ENCODE measurements around the gene PPARG. TPM values are rescaled to one million over a fixed set of nuclear protein-coding genes. Genes with fewer than 3 reads are reported as not detected.

PPARG gene
- total and polyA plus RNA-seq, 2 experiments from 2014 or later: 0.49 to 0.76 TPM

- peaks cover 9% of the 10 kb centered on the region; the same call in 1 of the 2 replicates for H3K4me1 ChIP-seq (ENCODE audit: insufficient read depth)
- no peaks in the 10 kb centered on the region for H3K36me3 ChIP-seq (ENCODE audit: low read depth)
- no peaks in the 10 kb centered on the region for H3K9me3 ChIP-seq (ENCODE audit: low read depth)
- peaks cover 4% of the 10 kb centered on the region for H3F3A ChIP-seq (ENCODE audit: insufficient read depth)
- no peak overlapping the region for H3K4me2 ChIP-seq (ENCODE audit: unreplicated experiment)
- no peaks in the 10 kb centered on the region for H3K79me2 ChIP-seq (ENCODE audit: insufficient read depth)
- DNase-seq: no peak
- no peak overlapping the region for H3K4me3 ChIP-seq
- no peaks in the 10 kb centered on the region for H4K20me1 ChIP-seq (ENCODE audit: insufficient read depth)
- in situ Hi-C loops (cut with MboI): no loop called here
- H3K27me3 ChIP-seq (replicated peaks; ENCODE audit: insufficient read depth): peaks cover 4% of the 10 kb centered on the region
- H2AFZ ChIP-seq: no peak overlapping the region
- 70 to 71% methylated on average over 8 of the region's 8 CpGs for WGBS, 2 experiments (ENCODE audit: low coverage in 1 of 2, low lambda C conversion rate in 2 of 2, missing lambda C conversion rate in 2 of 2)
- no peaks in the 10 kb centered on the region for H3K9me2 ChIP-seq (ENCODE audit: insufficient read depth)
- TF ChIP-seq EZH2phosphoT487 (IDR thresholded peaks at IDR 0.05; ENCODE audit: insufficient read depth, low read depth): no peak
- TF ChIP-seq EZH2 (IDR thresholded peaks at IDR 0.05; ENCODE audit: insufficient read depth, poor library complexity, severe bottlenecking): no peak
- no peak overlapping the region for H3K27ac ChIP-seq
- H3K9ac ChIP-seq: no peak overlapping the region
Measured at GRCh38 chr3:12449889-12450682, 161.2 kb downstream of the PPARG start.

GRCh38 chr3:12451481-12451880 lies 162.6 kb downstream of the PPARG start:
- DNase-seq: no peak
- TF ChIP-seq EZH2phosphoT487 (IDR thresholded peaks at IDR 0.05; ENCODE audit: insufficient read depth, low read depth): no peak
- TF ChIP-seq EZH2 (IDR thresholded peaks at IDR 0.05; ENCODE audit: insufficient read depth, poor library complexity, severe bottlenecking): no peak
- no peaks in the 10 kb centered on the region for H3K9me2 ChIP-seq (ENCODE audit: insufficient read depth)
- H4K20me1 ChIP-seq (ENCODE audit: insufficient read depth): no peaks in the 10 kb centered on the region
- H3K4me3 ChIP-seq: no peak overlapping the region
- H3K4me1 ChIP-seq (ENCODE audit: insufficient read depth): peaks cover 9% of the 10 kb centered on the region; the same call in 1 of the 2 replicates
- H3F3A ChIP-seq (ENCODE audit: insufficient read depth): peaks cover 8% of the 10 kb centered on the region
- in situ Hi-C loops (cut with MboI): no loop called here
- no peak overlapping the region for H3K4me2 ChIP-seq (ENCODE audit: unreplicated experiment)
- no peak overlapping the region for H3K9ac ChIP-seq
- no peak overlapping the region for H2AFZ ChIP-seq
- H3K79me2 ChIP-seq (ENCODE audit: insufficient read depth): no peaks in the 10 kb centered on the region
- H3K27ac ChIP-seq: no peak overlapping the region
- no peaks in the 10 kb centered on the region for H3K9me3 ChIP-seq (ENCODE audit: low read depth)
- no peaks in the 10 kb centered on the region; the same call in 1 of the 2 replicates for H3K27me3 ChIP-seq (replicated peaks; ENCODE audit: insufficient read depth)
- no peaks in the 10 kb centered on the region for H3K36me3 ChIP-seq (ENCODE audit: low read depth)
- 70 to 75% methylated on average over 5 of the region's 5 CpGs for WGBS, 2 experiments (ENCODE audit: low coverage in 1 of 2, low lambda C conversion rate in 2 of 2, missing lambda C conversion rate in 2 of 2)

- in situ Hi-C loops (cut with MboI): no loop called here
- Histone ChIP-seq H3K36me3 (ENCODE audit: low read depth) (no peaks in the 10 kb centered on the region), H3K79me2 (ENCODE audit: insufficient read depth) (no peaks in the 10 kb centered on the region), H3K9me3 (ENCODE audit: low read depth) (no peaks in the 10 kb centered on the region), H4K20me1 (ENCODE audit: insufficient read depth) (no peaks in the 10 kb centered on the region), H3K27ac (no peak overlapping the region), H3K27me3 (replicated peaks; ENCODE audit: insufficient read depth) (no peaks in the 10 kb centered on the region; the same call in 1 of the 2 replicates), H3K9ac (no peak overlapping the region), H3K9me2 (ENCODE audit: insufficient read depth) (no peaks in the 10 kb centered on the region), H2AFZ (no peak overlapping the region), H3K4me2 (ENCODE audit: unreplicated experiment) (no peak overlapping the region), H3K4me1 (ENCODE audit: insufficient read depth) (peaks cover 9% of the 10 kb centered on the region; the same call in 1 of the 2 replicates), H3K4me3 (no peak overlapping the region), H3F3A (ENCODE audit: insufficient read depth) (peaks cover 8% of the 10 kb centered on the region)
- TF ChIP-seq EZH2 (IDR thresholded peaks at IDR 0.05; ENCODE audit: insufficient read depth, poor library complexity, severe bottlenecking): no peak
- TF ChIP-seq EZH2phosphoT487 (IDR thresholded peaks at IDR 0.05; ENCODE audit: insufficient read depth, low read depth): no peak
- DNase-seq: no peak
- WGBS, 2 experiments (ENCODE audit: low coverage in 1 of 2, low lambda C conversion rate in 2 of 2, missing lambda C conversion rate in 2 of 2): 68 to 80% methylated on average over 1 of the region's 1 CpG
Measured at GRCh38 chr3:12451960-12452359, 163.1 kb downstream of the PPARG start.

- in situ Hi-C loops (cut with MboI): no loop called here
- no peak overlapping the region for H3K27ac ChIP-seq
- no peak overlapping the region for H3K4me3 ChIP-seq
- WGBS, 2 experiments (ENCODE audit: low coverage in 1 of 2, low lambda C conversion rate in 2 of 2, missing lambda C conversion rate in 2 of 2): 74 to 78% methylated on average over 12 of the region's 12 CpGs
- no peaks in the 10 kb centered on the region for H3K79me2 ChIP-seq (ENCODE audit: insufficient read depth)
- H3K36me3 ChIP-seq (ENCODE audit: low read depth): no peaks in the 10 kb centered on the region
- no peak for DNase-seq
- H3K9ac ChIP-seq: no peak overlapping the region
- H3K4me2 ChIP-seq (ENCODE audit: unreplicated experiment): no peak overlapping the region
- no peak for TF ChIP-seq EZH2 (IDR thresholded peaks at IDR 0.05; ENCODE audit: insufficient read depth, poor library complexity, severe bottlenecking)
- TF ChIP-seq EZH2phosphoT487 (IDR thresholded peaks at IDR 0.05; ENCODE audit: insufficient read depth, low read depth): no peak
- H3K27me3 ChIP-seq (replicated peaks; ENCODE audit: insufficient read depth): no peaks in the 10 kb centered on the region; the same call in 1 of the 2 replicates
- no peaks in the 10 kb centered on the region for H3K9me2 ChIP-seq (ENCODE audit: insufficient read depth)
- H3F3A ChIP-seq (ENCODE audit: insufficient read depth): peaks cover 8% of the 10 kb centered on the region
- H3K9me3 ChIP-seq (ENCODE audit: low read depth): no peaks in the 10 kb centered on the region
- H3K4me1 ChIP-seq (ENCODE audit: insufficient read depth): peaks cover 9% of the 10 kb centered on the region; the same call in 1 of the 2 replicates
- no peaks in the 10 kb centered on the region for H4K20me1 ChIP-seq (ENCODE audit: insufficient read depth)
- H2AFZ ChIP-seq: no peak overlapping the region
Measured at GRCh38 chr3:12452361-12453330, 163.8 kb downstream of the PPARG start.
